Naive B cell (primary cell): ENCODE measurements around the gene AHI1. TPM values are rescaled to one million over a fixed set of nuclear protein-coding genes. Genes with fewer than 3 reads are reported as not detected.

ENCODE experiments used
- ATAC-seq, 2 donors: fragments of 150-1000 bp; cut with Tn5 transposase; 2 replicates each; pipeline ENCODE4 v1.10.0; 2021; ENCODE audit warnings: low read depth in 2 of 2, mild to moderate bottlenecking in 2 of 2, moderate library complexity in 2 of 2
- DNase-seq: peaks from one replicate; pipeline ENCODE4 v3.0.0; 2022
- H3K27ac Mint-ChIP-seq, 6 donors: one replicate each; pipeline ENCODE4 v1.8.0; 2020 to 2022; ENCODE audit warnings: mild to moderate bottlenecking in 6 of 6, mixed read lengths in 6 of 6, moderate library complexity in 5 of 6, inconsistent platforms in 2 of 6
- H3K27me3 Mint-ChIP-seq, 3 donors: one replicate each; pipeline ENCODE4 v1.8.0; 2021 to 2022; ENCODE audit warnings: mixed read lengths in 3 of 3, mild to moderate bottlenecking in 1 of 3
- H3K36me3 Mint-ChIP-seq, 2 donors: one replicate each; pipeline ENCODE4 v1.8.0; 2020 to 2022; ENCODE audit warnings: mixed read lengths in 2 of 2, inconsistent platforms in 1 of 2, mild to moderate bottlenecking in 1 of 2
- H3K4me1 Mint-ChIP-seq, 3 donors: one replicate each; pipeline ENCODE4 v1.8.0; 2020 to 2022; ENCODE audit warnings: mixed read lengths in 3 of 3, inconsistent platforms in 1 of 3, mild to moderate bottlenecking in 1 of 3, moderate library complexity in 1 of 3
- H3K4me3 Mint-ChIP-seq, 8 donors: one replicate each; pipeline ENCODE4 v1.8.0; 2020 to 2022; ENCODE audit warnings: mild to moderate bottlenecking in 8 of 8, mixed read lengths in 8 of 8, moderate library complexity in 8 of 8, inconsistent platforms in 2 of 8
- H3K9me3 Mint-ChIP-seq, 7 donors: one replicate each; pipeline ENCODE4 v1.8.0; 2020 to 2022; ENCODE audit warnings: mixed read lengths in 7 of 7, mild to moderate bottlenecking in 5 of 7, inconsistent platforms in 2 of 7, moderate library complexity in 1 of 7
- polyA plus RNA-seq, 6 donors: library from polyadenylated mRNA; unstranded; fragments of 300-500 nt; fragmentation: Illumina TruSeq; gene quantifications; one replicate each; pipeline ENCODE4 v1.2.3, GENCODE V29; 2021; ENCODE audit warnings: low read depth in 6 of 6

AHI1 gene
- polyA plus RNA-seq, 6 donors from 2014 or later: 2.5 to 7.8 (median 6.1) TPM; not detected in 1

DNA sequence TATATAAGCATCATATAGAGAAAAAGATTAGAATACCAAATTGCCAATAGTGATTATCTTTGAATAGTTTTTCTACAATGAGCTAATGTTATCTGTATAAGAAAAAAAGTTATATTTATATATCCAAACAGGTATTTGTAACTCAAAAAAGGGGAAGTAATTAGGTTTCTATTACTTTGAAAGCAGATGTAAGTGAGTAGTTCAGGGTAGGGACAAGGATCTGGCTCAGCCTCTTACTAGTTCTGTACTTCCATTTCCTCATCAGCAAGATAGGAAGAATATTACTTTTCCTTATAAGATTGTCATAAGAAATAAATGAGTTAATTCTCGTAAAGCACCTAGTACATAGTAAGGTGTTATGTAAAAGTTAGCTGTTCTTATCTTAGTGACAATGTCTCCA lies 32.2 kb downstream of the AHI1 start:
- peak; percentile 96 to 98 for ATAC-seq
- peaks cover 14 to 17% (median 16%) of the 10 kb centered on the region in 3 donors for H3K4me1 Mint-ChIP-seq
- H3K27ac Mint-ChIP-seq: peak overlapping the region in 1 of 6 donors; percentile 22
- peaks cover 0 to 9% (median 4%) of the 10 kb centered on the region in 3 donors for H3K27me3 Mint-ChIP-seq
- H3K36me3 Mint-ChIP-seq: peaks cover 0 to 6% of the 10 kb centered on the region in 2 donors
- peaks cover 0 to 5% (median 0%) of the 10 kb centered on the region in 7 donors for H3K9me3 Mint-ChIP-seq
- DNase-seq: peak; percentile 24
- H3K4me3 Mint-ChIP-seq: no peak overlapping the region

DNA sequence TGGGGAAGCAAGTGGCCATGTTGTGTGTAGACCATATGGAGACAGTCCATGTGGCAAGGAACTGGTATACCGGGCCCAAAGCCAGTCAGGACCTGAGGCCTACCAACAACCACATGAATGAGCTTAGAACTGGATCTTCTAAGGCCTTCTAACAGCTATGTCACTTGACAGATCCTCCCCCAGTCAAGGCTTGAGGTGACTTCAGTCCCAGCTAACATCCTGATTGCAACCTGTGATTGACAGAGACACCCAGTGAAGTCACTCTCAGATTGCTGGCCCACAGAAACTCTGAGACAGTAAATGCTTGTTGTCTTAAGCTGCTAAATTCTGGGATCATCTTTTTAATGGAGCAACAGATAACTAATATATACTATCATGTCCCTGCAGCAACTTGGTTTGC lies 32.9 kb downstream of the AHI1 start:
- Mint-ChIP-seq H3K27me3 (peaks cover 0 to 8% (median 4%) of the 10 kb centered on the region in 3 donors), H3K4me3 (peak overlapping the region in 1 of 8 donors; percentile 41), H3K27ac (no peak overlapping the region), H3K36me3 (no peaks in the 10 kb centered on the region), H3K9me3 (peaks cover 0 to 2% (median 0%) of the 10 kb centered on the region in 7 donors), H3K4me1 (peaks cover 14 to 17% (median 16%) of the 10 kb centered on the region in 3 donors)
- DNase-seq (no peak), ATAC-seq (no peak)

DNA sequence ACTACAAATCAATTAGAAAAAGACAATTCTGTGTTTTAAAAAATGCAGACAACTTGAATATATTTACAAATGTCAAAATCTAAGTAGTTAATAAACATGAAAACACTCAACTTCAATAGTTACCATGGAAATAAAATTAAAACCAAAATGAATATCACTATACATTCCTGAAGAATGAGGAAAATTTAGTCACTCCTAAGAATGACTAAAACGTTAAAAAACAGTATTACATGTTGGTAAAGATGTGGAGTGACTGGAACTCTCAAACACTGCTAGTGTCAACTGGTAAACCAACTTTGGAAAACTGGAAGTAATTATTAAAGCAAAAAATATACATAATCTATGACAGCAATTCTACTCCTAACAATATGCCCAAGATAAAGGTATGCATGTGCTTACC lies 36.3 kb downstream of the AHI1 start:
- H3K9me3 Mint-ChIP-seq: no peaks in the 10 kb centered on the region
- no peaks in the 10 kb centered on the region for H3K36me3 Mint-ChIP-seq
- ATAC-seq (no peak), DNase-seq (no peak)
- no peak overlapping the region for H3K27ac Mint-ChIP-seq
- H3K4me3 Mint-ChIP-seq: no peak overlapping the region
- peaks cover 0 to 4% (median 4%) of the 10 kb centered on the region in 3 donors for H3K27me3 Mint-ChIP-seq
- peaks cover 10 to 17% (median 15%) of the 10 kb centered on the region in 3 donors for H3K4me1 Mint-ChIP-seq

DNA sequence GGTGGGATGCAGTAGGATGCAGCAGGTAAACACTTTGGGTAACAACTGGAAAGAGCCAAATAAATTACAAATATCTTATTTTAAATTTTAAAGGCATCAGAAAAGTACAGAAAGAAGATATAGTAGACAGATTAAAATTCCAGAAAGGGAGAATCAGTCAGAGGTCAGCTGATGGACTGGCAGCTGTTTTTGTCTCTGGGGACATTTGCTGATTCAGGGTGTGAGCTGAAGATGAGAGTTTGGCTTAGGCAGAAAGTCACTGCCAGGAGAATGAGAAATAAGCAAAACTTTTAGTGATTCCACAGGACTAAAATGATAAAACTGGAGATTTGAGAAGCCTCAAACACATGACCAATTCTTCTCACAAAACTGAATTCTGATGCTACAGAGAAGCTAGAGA lies 39.5 kb downstream of the AHI1 start:
- Mint-ChIP-seq H3K4me1 (no peaks in the 10 kb centered on the region), H3K4me3 (no peak overlapping the region), H3K36me3 (no peaks in the 10 kb centered on the region), H3K27me3 (no peaks in the 10 kb centered on the region), H3K9me3 (no peaks in the 10 kb centered on the region), H3K27ac (peak overlapping the region in 1 of 6 donors; percentile 11)
- no peak for DNase-seq
- no peak for ATAC-seq

DNA sequence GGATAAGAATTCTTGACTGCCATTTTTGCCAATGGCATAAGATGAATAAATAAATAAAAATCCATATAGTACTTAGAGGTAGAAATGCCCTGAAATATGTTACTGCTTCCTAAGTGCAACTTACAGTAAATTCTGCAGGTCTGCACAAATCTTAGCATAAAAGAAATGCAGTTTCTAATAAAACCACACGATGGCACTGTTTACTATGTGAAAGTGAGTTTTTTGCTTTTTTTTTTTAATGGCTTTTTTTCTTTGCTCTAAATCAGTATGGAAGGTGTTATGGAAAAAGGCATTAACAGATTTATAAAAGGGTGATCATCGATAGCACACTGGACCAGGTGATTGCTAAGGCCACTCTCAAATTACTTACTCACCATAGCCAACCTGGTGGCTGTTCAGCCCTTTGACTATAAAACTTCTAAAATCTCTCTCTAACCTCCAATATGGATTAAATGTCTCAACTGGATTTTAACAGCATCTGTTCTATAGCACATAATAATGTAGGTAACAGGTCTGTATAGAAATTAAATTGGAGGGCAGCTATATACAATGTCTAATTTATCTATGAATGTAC lies 45.8 kb downstream of the AHI1 start:
- no peak for ATAC-seq
- Mint-ChIP-seq H3K27ac (no peak overlapping the region), H3K27me3 (no peaks in the 10 kb centered on the region), H3K9me3 (no peaks in the 10 kb centered on the region), H3K36me3 (no peaks in the 10 kb centered on the region), H3K4me3 (no peak overlapping the region), H3K4me1 (peaks cover 4 to 13% (median 11%) of the 10 kb centered on the region in 3 donors)
- peak; percentile 31 for DNase-seq

DNA sequence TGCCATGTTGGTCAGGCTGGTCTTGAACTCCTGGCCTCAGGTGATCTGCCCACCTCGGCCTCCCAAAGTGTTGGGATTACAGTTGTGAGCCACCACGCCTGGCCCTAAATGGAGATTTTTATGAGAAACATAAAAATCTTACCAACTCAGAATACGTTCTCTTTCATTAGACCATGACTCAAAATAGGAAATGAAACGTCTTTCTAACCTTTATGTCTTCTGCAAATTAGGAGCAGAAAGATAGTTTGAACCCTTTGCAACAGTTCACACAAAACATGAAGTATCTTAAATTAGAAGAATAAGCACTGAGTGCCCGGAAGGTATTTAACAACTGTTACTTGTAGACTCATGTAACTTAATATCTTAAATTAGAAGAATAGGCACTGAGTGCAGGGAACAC lies 48.3 kb downstream of the AHI1 start:
- Mint-ChIP-seq H3K9me3 (no peaks in the 10 kb centered on the region), H3K36me3 (no peaks in the 10 kb centered on the region), H3K4me1 (peaks cover 4 to 13% (median 11%) of the 10 kb centered on the region in 3 donors), H3K27me3 (no peaks in the 10 kb centered on the region), H3K27ac (peak overlapping the region in 4 of 6 donors; percentile 15 to 85 (median 50)), H3K4me3 (peak overlapping the region in 1 of 8 donors; percentile 20)
- DNase-seq (no peak), ATAC-seq (peak; percentile 55 to 66)

DNA sequence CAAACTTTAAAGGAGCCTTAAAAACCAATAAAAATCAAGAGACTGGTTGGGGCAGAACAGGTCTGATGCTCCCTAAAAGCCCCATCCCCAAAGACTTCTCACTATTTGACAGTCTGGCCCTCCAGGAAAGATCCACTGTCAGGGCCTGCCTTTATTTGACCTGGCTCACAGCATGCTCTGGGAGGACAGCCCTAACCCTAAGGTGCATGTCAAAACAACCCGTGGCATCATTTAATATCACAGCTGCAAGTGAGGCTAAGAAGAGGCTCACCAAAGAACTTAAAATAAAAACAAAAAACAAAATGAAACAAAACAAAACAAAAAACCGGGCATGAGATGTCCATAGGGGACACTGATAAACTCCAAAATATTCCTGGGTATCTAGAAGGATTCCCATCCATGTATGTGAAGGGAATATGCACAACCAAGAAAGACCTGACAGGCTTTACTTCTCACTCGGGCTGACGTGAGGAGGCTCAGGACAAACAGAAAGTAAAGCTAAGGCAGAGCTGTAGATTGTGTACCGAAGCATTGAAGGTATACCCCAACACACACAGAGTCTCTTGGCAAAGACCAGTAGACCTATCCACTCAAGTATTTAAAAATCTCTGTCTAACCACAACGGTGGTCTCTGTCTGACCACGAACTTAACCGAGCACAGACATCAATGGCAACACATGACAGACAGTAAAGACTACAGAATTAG lies 57.3 kb downstream of the AHI1 start:
- no peaks in the 10 kb centered on the region for H3K9me3 Mint-ChIP-seq
- peak overlapping the region in 3 of 6 donors; percentile 13 to 64 (median 21) for H3K27ac Mint-ChIP-seq
- peaks cover 11 to 19% (median 19%) of the 10 kb centered on the region in 3 donors for H3K4me1 Mint-ChIP-seq
- H3K36me3 Mint-ChIP-seq: no peaks in the 10 kb centered on the region
- H3K27me3 Mint-ChIP-seq: no peaks in the 10 kb centered on the region
- ATAC-seq (peak; percentile 64 to 75), DNase-seq (no peak)
- peak overlapping the region in 7 of 8 donors; percentile 2 to 58 (median 44) for H3K4me3 Mint-ChIP-seq

DNA sequence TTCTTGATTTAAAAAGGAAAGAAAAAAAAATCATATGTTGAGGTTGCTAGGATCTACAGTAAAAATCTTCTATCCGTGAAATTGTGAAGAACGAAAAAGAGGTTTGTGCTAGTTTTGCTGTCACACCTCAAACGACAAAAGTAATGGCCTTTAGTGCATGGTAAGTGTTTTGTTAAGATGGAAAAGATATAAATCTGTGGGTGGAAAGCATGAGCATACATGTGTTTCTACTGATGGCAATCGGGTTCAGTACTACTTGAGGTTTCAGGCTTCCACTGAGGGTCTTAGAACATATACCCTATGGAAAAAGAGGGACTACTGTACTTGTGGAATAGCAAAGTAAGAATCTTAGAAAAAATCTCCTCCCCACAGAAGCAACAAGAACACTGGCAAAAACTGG lies 58.0 kb downstream of the AHI1 start:
- Mint-ChIP-seq H3K4me3 (no peak overlapping the region), H3K9me3 (no peaks in the 10 kb centered on the region), H3K36me3 (no peaks in the 10 kb centered on the region), H3K27ac (no peak overlapping the region), H3K27me3 (no peaks in the 10 kb centered on the region), H3K4me1 (peaks cover 13 to 19% (median 19%) of the 10 kb centered on the region in 3 donors)
- ATAC-seq: no peak
- DNase-seq: no peak

DNA sequence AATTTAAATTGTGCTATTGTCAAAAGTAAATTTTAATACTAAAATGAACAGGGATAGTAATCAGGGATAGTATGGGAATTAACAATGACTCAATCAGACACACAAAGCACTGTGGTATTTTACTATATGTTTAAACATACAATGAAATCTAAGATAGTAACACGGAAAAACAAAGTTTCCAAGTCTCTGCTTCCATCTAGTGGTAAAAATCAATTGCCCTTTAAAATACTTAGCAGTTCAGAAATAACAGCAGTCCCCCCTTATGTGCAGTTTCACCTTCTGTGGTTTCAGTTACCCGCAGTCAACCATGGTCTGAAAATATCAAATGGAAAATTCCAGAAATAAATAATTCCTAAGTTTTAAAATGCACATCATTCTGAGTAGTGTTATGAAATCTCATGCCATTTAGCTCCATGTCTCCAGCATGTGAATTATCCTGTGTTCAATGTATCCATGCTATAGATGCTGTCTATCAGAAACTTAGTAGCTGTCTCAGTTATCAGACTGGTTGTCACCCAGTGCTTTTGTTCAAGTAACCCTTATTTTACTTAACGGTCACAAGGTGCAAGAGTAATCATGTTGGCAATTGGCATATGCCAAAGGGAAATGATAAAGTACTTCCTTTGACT lies 58.5 kb downstream of the AHI1 start:
- no peaks in the 10 kb centered on the region for H3K27me3 Mint-ChIP-seq
- H3K4me3 Mint-ChIP-seq: no peak overlapping the region
- H3K27ac Mint-ChIP-seq: no peak overlapping the region
- no peaks in the 10 kb centered on the region for H3K36me3 Mint-ChIP-seq
- peaks cover 14 to 19% (median 19%) of the 10 kb centered on the region in 3 donors for H3K4me1 Mint-ChIP-seq
- no peaks in the 10 kb centered on the region for H3K9me3 Mint-ChIP-seq
- ATAC-seq: peak; percentile 43 to 59
- DNase-seq: peak; percentile 20

DNA sequence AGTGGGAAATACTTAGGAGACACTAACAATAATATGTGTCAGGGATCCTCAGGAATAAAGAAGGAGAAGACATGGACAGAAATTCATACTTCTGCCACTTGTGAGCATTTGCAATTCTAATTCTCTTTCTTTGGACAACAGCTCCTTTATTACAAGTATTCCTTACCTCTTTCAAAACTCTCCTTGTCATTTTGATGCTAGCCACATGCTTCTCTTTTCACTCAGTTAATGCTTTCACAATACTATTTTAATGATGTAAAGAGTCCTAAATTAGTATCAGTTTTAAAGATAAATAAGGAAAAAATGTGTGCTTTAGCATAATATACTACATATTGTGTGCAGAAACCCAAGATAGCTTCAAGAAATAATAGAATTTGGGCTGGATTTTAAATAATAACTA lies 62.5 kb downstream of the AHI1 start:
- ATAC-seq: no peak
- Mint-ChIP-seq H3K27ac (no peak overlapping the region), H3K36me3 (no peaks in the 10 kb centered on the region), H3K9me3 (no peaks in the 10 kb centered on the region), H3K4me1 (peaks cover 8 to 11% (median 10%) of the 10 kb centered on the region in 3 donors), H3K4me3 (no peak overlapping the region), H3K27me3 (no peaks in the 10 kb centered on the region)
- no peak for DNase-seq

DNA sequence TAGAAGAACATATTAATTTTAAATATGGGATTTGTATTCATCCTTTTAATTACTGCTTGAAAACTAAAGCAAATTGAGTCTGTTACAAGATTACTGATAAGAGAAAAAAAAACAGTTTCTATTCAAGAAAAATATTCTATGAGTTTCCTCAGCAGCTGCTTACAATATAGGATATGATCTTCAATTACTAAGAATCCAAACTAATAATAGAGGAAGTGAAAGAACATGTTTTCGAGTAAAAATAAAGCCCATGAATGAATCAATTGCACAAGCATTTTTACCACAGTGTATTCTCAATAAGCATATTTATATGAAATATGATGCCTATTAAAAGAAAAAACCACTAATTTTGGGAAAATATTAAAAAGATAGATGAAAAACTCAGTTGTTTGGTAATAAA lies 63.4 kb downstream of the AHI1 start:
- H3K9me3 Mint-ChIP-seq: no peaks in the 10 kb centered on the region
- no peak overlapping the region for H3K4me3 Mint-ChIP-seq
- DNase-seq: peak; percentile 27
- peaks cover 2 to 5% (median 2%) of the 10 kb centered on the region in 3 donors for H3K4me1 Mint-ChIP-seq
- ATAC-seq: peak; percentile 83 to 89
- no peak overlapping the region for H3K27ac Mint-ChIP-seq
- H3K36me3 Mint-ChIP-seq: no peaks in the 10 kb centered on the region
- no peaks in the 10 kb centered on the region for H3K27me3 Mint-ChIP-seq

DNA sequence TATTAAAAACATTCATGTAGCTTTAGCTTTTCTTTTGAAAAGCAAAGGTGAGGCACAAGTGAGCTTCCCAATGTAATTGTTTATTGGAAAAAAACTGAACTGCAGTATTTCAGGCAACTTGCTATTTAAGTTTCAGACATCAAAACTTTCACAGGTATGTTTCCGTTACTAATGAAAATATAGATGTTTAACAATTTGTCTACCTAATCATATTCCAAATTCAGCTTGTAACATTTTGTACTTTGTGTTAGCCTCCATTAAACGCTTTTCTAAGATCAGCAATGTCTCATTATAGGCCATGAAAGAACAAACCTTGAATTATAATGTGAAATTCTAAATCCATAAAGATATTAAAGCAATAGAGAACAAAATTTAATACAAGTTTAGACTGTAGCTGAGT lies 69.5 kb downstream of the AHI1 start:
- no peak for ATAC-seq

DNA sequence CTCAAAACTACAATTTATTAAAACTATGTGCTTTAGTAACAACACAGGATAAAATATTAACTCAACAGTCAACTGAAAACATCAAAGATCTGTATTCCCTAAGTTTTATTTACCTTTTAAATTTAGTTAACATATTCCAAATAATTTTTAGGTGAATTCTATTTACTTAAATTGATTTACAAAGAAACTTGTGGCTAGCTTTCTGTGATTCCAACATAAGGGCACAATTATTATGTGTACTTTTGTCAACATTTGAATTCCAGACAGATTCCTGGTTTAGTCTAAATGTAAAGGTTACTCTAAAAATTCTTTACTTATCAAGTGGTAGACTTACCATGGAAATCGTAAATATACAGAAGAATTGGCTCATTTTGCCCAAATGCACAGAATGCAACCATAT lies 70.7 kb downstream of the AHI1 start:
- no peak overlapping the region for H3K4me3 Mint-ChIP-seq
- H3K27ac Mint-ChIP-seq: no peak overlapping the region
- no peaks in the 10 kb centered on the region for H3K9me3 Mint-ChIP-seq
- no peak for ATAC-seq
- no peak for DNase-seq
- H3K27me3 Mint-ChIP-seq: no peaks in the 10 kb centered on the region
- H3K4me1 Mint-ChIP-seq: no peaks in the 10 kb centered on the region
- H3K36me3 Mint-ChIP-seq: no peaks in the 10 kb centered on the region

More for the DNA sequence above, 69.5 kb downstream of the AHI1 start:
- Mint-ChIP-seq H3K36me3 (no peaks in the 10 kb centered on the region), H3K27ac (no peak overlapping the region), H3K4me3 (no peak overlapping the region), H3K27me3 (no peaks in the 10 kb centered on the region), H3K4me1 (no peaks in the 10 kb centered on the region), H3K9me3 (no peaks in the 10 kb centered on the region)
- DNase-seq: no peak

DNA sequence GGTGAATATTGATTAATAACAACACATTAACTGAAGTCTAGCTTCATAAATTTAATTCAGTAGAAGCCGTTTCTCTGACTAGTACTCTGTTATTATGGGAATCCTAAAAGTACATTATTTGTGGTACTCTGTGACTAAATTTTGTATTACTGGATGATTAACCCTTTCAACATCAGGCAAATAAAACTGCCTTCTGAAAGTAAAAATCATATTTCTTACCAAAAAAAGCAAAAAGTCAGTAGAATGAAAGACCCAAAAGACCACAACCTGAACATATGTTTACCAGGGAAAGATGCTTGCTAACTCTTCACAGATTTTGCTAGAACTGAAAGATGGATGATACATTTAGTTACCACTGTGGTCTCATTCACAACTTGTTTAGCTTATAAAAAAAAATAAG lies 73.2 kb downstream of the AHI1 start:
- no peaks in the 10 kb centered on the region for H3K36me3 Mint-ChIP-seq

More for the DNA sequence above, 73.2 kb downstream of the AHI1 start:
- H3K9me3 Mint-ChIP-seq: no peaks in the 10 kb centered on the region
- no peaks in the 10 kb centered on the region for H3K27me3 Mint-ChIP-seq
- H3K27ac Mint-ChIP-seq: no peak overlapping the region
- ATAC-seq (no peak), DNase-seq (no peak)
- no peaks in the 10 kb centered on the region for H3K4me1 Mint-ChIP-seq
- no peak overlapping the region for H3K4me3 Mint-ChIP-seq
